NT2/D1 (cell line): ENCODE data around the gene CRKL.
"Not testable (repeated sequence)": the region's sequence is repeated elsewhere in the genome, so short reads cannot be mapped to it uniquely, and the experiment has no call there.

ENCODE experiments used
- DNase-seq: peaks from one replicate; pipeline ENCODE4 v3.0.0-alpha.2; 2011; ENCODE audit warnings: low read depth, low spot score
- H3K27me3 ChIP-seq: 2 replicates; pipeline ENCODE4 v1.6.0; 2011; ENCODE audit warnings: mild to moderate bottlenecking; ENCODE audit not compliant: insufficient read length, insufficient read depth
- H3K36me3 ChIP-seq: 2 replicates; pipeline ENCODE4 v1.6.1; 2011; ENCODE audit warnings: mild to moderate bottlenecking, low read length, mixed read lengths; ENCODE audit not compliant: insufficient read depth, insufficient read length
- H3K4me1 ChIP-seq: 2 replicates; pipeline ENCODE4 v1.5.1; 2011; ENCODE audit not compliant: insufficient read depth, insufficient read length
- H3K4me3 ChIP-seq: 2 replicates; pipeline ENCODE4 v1.5.1; 2011; ENCODE audit warnings: low read depth; ENCODE audit not compliant: insufficient read length
- H3K9ac ChIP-seq: 2 replicates; pipeline ENCODE4 v1.6.0; 2011; ENCODE audit warnings: low read depth; ENCODE audit not compliant: insufficient read length
- H3K9me3 ChIP-seq: 2 replicates; pipeline ENCODE4 v1.5.1; 2011; ENCODE audit warnings: mild to moderate bottlenecking, low read length; ENCODE audit not compliant: insufficient read depth
- SUZ12 ChIP-seq: IDR thresholded peaks from 2 replicates; pipeline ENCODE4 v1.6.1; 2011; ENCODE audit not compliant: insufficient read length, insufficient read depth; ENCODE audit errors: extremely low read depth
- YY1 ChIP-seq: IDR thresholded peaks from 2 replicates; pipeline ENCODE4 v1.6.1; 2011; ENCODE audit not compliant: insufficient read length, insufficient read depth
- ZNF274 ChIP-seq: IDR thresholded peaks from 2 replicates; pipeline ENCODE4 v1.6.1; 2011; ENCODE audit warnings: mild to moderate bottlenecking, low read depth, low read length

CRKL gene

DNA sequence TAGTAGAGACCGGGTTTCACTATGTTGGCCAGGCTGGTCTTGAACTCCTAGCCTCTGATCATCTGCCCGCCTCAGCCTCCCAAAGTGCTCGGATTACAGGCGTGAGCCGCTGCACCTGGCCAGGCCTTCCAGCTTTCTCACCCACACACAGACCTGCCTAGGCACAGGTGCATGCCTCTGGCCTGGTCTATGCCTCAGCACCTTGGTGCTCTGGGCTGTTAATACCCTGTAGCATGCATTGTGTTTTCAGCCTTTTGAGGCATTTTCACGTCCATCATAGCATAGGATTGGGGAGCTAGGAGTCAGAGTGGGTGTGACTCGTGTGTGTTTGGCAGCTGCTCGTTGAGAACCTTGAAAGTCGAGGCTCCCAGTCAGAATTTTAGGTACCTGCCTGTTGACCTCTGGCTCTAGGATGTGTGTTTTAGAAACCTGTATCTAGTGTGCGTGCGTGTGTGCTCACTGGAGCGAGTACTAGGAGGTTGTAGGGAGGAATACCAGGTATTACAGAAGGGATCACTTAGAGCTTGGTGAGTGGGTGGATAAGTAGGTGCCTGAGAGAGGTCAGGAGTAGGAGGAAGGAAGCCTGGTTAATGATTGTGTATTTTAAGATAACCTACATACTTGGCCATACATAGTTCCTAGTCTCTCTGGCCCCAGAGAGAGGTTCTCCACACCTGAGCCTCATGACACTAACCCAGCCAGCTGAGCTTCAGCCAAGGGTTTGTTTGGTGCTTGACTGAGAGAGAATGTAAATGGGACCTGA lies 20.0 kb downstream of the CRKL start:
- Histone ChIP-seq H3K4me1 (no peaks in the 10 kb centered on the region), H3K9ac (no peak overlapping the region), H3K27me3 (no peaks in the 10 kb centered on the region), H3K9me3 (no peaks in the 10 kb centered on the region), H3K36me3 (peaks cover 52% of the 10 kb centered on the region), H3K4me3 (no peak overlapping the region)
- TF ChIP-seq ZNF274 (no peak), YY1 (no peak), SUZ12 (no peak)
- no peak for DNase-seq

DNA sequence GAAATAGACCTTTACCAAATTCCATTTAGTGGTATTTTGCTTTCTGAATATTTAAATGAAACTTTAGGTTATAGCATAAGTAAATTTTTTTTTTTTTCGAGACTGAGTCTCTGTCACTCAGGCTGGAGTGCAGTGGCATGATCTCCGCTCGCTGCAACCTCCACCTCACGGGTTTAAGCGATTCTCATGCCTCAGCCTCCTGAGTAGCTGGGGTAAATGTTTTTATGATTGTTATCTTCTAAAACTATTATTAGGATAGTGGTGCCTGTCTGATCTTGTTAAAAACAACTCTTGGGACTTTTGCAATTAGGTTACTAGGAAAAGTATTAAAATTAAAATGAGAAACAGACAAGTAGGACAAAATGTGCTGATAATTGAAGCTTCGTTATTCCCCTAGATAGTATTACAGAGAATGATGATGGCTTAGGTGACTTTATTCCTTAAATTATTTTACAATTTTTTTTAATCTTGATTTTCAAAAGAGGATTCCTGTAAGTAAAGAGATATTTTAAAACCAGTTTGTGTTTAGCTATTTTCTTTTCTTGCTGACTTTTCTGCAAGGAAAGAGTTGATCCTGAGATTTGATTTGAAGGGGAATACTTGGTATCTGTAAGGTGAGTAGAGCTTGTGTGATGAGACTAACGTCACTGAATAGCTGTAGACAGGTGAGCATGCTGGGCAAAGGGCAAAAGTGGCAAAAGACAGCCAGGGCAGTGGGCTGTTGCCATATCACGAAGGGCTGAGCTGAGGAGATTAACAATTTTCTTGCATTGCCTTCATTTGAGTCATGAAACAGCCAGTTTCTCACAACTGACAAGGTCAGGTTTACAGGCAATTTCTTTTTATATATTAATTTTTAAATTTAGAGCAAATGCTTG lies 20.8 kb downstream of the CRKL start:
- Histone ChIP-seq H3K4me3 (no peak overlapping the region), H3K27me3 (no peaks in the 10 kb centered on the region), H3K36me3 (peaks cover 48% of the 10 kb centered on the region), H3K9ac (no peak overlapping the region), H3K4me1 (no peaks in the 10 kb centered on the region), H3K9me3 (no peaks in the 10 kb centered on the region)
- no peak for TF ChIP-seq YY1
- no peak for TF ChIP-seq ZNF274
- TF ChIP-seq SUZ12, result no peak
- DNase-seq, result no peak

DNA sequence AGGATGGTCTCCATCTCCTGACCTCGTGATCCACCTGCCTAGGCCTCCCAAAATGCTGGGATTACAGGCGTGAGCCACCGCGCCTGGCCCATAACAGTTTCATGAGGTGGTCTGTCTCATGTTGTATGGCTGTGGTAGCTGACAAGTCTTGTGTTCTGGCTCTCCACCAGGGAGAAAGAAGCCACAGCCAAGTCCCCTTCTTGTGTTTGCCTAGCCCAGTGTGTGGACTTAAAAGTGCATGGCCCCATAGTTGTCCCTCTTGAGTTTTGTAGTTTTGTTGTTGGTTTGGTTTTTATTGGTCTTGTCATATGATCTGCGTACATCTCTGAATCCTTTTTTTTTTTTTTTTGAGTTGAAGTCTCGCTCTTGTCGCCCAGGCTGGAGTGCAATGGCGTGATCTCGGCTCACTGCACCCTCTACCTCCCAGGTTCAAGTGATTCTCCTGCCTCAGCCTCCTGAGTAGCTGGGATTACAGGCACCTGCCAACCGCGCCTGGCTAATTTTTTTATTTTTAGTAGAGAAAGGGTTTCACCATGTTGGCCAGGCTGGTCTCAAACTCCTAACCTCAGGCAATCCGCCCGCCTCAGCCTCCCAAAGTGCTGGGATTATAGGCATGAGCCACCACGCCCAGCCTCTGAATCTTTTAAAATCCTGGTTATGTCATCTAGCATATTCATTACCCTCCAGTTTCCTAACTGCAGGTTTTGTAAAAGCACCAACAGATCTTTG lies 22.4 kb downstream of the CRKL start:
- not testable (repeated sequence) for H3K9ac ChIP-seq, H3K27me3 ChIP-seq, H3K4me1 ChIP-seq, H3K9me3 ChIP-seq, H3K4me3 ChIP-seq, DNase-seq
- peaks cover 50% of the 10 kb centered on the region for H3K36me3 ChIP-seq

DNA sequence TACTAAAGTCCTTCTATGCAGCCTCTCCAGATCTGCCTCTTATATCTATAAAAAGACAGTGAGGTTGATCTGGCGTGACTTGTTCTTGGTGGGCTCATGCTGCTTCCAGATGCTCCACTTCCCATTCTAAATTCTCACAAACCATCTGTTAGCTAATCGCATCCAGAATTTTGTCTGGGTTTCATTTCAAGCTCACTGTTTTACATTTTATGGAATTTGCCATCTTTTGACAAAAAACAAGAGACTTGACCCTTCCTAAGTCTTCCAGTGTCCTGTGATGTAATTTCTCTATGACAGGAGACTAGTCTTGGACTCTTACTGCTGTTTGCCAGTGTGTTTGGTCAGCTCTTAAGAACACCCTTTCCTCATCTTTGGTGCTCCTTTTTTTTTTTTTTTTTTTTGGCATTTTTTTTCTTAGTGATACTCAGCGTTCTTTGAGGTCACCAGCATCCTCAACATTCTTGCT lies 23.0 kb downstream of the CRKL start:
- no peak overlapping the region for H3K4me3 ChIP-seq
- H3K4me1 ChIP-seq, result no peaks in the 10 kb centered on the region
- no peak for DNase-seq

DNA sequence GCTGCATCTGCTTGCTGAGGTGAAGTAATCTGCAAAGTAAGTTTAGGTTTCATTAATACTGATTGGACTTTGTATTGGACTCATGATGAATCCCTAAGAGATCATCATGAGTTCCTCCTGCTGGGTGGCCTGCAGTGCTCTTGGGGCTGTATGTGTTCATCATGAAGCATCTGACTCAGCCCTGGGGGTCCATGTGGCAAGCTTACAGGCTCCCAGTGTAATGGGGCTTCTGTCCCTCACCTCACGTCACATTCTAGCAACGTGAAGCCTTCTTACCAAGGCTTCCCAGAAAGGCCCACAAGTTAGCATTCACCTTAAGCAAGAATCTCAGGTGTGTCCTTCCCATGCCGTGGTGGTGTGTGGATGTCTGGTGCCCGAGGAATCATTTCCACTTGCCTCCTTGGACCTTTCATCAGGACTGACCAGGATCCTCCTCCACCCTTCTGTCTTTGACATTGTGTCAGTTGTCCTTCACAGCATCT lies 23.7 kb downstream of the CRKL start:
- Histone ChIP-seq H3K4me1 (no peaks in the 10 kb centered on the region), H3K9me3 (no peaks in the 10 kb centered on the region), H3K4me3 (no peak overlapping the region), H3K36me3 (peaks cover 49% of the 10 kb centered on the region), H3K9ac (no peak overlapping the region), H3K27me3 (no peaks in the 10 kb centered on the region)
- no peak for DNase-seq
- TF ChIP-seq YY1 (no peak), ZNF274 (no peak), SUZ12 (no peak)

More for the DNA sequence above, 23.0 kb downstream of the CRKL start:
- TF ChIP-seq ZNF274, result no peak
- Histone ChIP-seq H3K27me3 (no peaks in the 10 kb centered on the region), H3K9me3 (no peaks in the 10 kb centered on the region), H3K36me3 (peaks cover 46% of the 10 kb centered on the region), H3K9ac (no peak overlapping the region)

DNA sequence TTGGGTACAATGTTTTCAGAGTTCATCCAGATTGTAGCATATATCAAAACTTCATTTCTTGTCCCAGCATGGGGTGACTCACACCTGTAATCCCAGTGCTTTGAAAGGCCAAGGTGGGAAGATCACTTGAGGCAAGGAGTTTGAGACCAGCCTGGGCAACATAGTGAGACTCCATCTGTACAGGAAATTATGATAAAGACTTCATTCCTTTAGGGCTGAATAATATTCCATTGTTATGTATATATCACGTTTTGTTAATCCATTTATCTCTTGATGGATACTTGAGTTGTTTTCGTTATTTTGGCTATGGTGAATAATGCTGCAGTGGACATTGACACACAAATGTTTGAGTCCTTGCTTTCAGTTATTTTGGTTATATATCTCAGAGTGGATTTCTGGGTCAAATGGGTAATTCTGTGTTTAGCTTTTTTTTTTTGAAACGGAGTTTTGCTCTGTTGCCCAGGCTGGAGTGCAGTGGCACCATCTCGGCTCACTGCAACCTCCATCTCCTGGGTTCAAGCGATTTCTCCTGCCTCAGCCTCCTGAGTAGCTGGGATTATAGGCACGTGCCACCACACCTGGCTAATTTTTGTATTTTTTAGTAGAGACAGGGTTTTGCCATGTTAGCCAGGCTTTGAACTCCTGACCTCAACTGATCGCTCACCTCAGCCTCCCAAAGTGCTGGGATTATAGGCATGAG lies 25.1 kb downstream of the CRKL start:
- not testable (repeated sequence) for H3K9me3 ChIP-seq, H3K4me1 ChIP-seq, H3K9ac ChIP-seq, DNase-seq, H3K27me3 ChIP-seq, H3K4me3 ChIP-seq
- peaks cover 47% of the 10 kb centered on the region for H3K36me3 ChIP-seq
